HepG2 (cell line): ENCODE results near the gene NPHP4. TPM values are rescaled to one million over a fixed set of nuclear protein-coding genes. Genes with fewer than 3 reads are reported as not detected.

Experiments
- GLMP ChIP-seq: sonication (generic); formaldehyde crosslinking; IDR thresholded peaks from 2 replicates; pipeline ENCODE4 v1.9.0; 2021; ENCODE audit warnings: missing genetic modification reagents, mild to moderate bottlenecking, borderline replicate concordance
- HMG20A ChIP-seq: IDR thresholded peaks from 2 replicates; pipeline ENCODE4 v1.6.1; 2016; ENCODE audit warnings: borderline replicate concordance
- NFAT5 ChIP-seq: sonication (generic); formaldehyde crosslinking; IDR thresholded peaks from 2 replicates; pipeline ENCODE4 v1.4.0; 2020; ENCODE audit warnings: missing genetic modification reagents
- PLSCR1 ChIP-seq: sonication (generic); formaldehyde crosslinking; IDR thresholded peaks from 2 replicates; pipeline ENCODE4 v1.5.0; 2020; ENCODE audit warnings: missing genetic modification reagents, mild to moderate bottlenecking, borderline replicate concordance
- THAP11 ChIP-seq: IDR thresholded peaks from 2 replicates; pipeline ENCODE4 v1.6.1; 2016; ENCODE audit warnings: missing biosample characterization, missing genetic modification reagents
- TIGD3 ChIP-seq: sonication (generic); formaldehyde crosslinking; IDR thresholded peaks from 2 replicates; pipeline ENCODE4 v1.5.1; 2020; ENCODE audit warnings: mild to moderate bottlenecking, missing genetic modification reagents, borderline replicate concordance
- ZNF317 ChIP-seq: sonication (generic); formaldehyde crosslinking; IDR thresholded peaks from 2 replicates; pipeline ENCODE4 v1.5.0; 2020; ENCODE audit warnings: mild to moderate bottlenecking, missing genetic modification reagents
- ZNF609 ChIP-seq: sonication (generic); formaldehyde crosslinking; IDR thresholded peaks from 2 replicates; pipeline ENCODE4 v1.4.0; 2020; ENCODE audit warnings: mild to moderate bottlenecking, missing genetic modification reagents, borderline replicate concordance
- ZNF616 ChIP-seq: sonication (generic); formaldehyde crosslinking; IDR thresholded peaks from 2 replicates; pipeline ENCODE4 v1.5.0; 2020; ENCODE audit warnings: low read depth, mild to moderate bottlenecking, missing genetic modification reagents
- ZNF776 ChIP-seq: sonication (generic); formaldehyde crosslinking; IDR thresholded peaks from 2 replicates; pipeline ENCODE4 v1.4.0; 2020; ENCODE audit warnings: mild to moderate bottlenecking, missing genetic modification reagents
- ZXDC ChIP-seq: sonication (generic); formaldehyde crosslinking; IDR thresholded peaks from 2 replicates; pipeline ENCODE4 v1.5.0; 2020; ENCODE audit warnings: mild to moderate bottlenecking, missing genetic modification reagents
- polyA plus RNA-seq, 8 experiments: library from polyadenylated mRNA; depleted of rRNA in 3 of 8; stranded (reverse) in 7 of 8; unstranded in 1 of 8; fragments of >200 nt; fragmentation: Illumina TruSeq in 4 of 8; extraction: Trizol in 4 of 8; gene quantifications; 2 replicates each; pipeline versions ENCODE4 v1.2.1 to v1.2.3, GENCODE V29; 2011 to 2016; ENCODE audit warnings: low read depth in 4 of 8, missing spikeins in 1 of 8, mixed read lengths in 1 of 8; ENCODE audit not compliant: insufficient read depth in 1 of 8
- total RNA-seq, 5 experiments: library from RNA; depleted of rRNA; stranded (reverse); fragments of >200 nt; fragmentation: Illumina TruSeq; extraction: Trizol; gene quantifications; 2 replicates each; pipeline ENCODE4 v1.2.3, GENCODE V29; 2016; ENCODE audit warnings: low read depth in 1 of 5

Gene NPHP4
- total and polyA plus RNA-seq, 2 of the 13 experiments (the other 11 are each of a cell fraction or from before 2014, with no cell fraction given), result 4.4 to 6.8 TPM

GRCh38 chr1:6026095-6026809 lies 34.0 kb upstream of the NPHP4 start (continued):
- TF ChIP-seq PLSCR1, result no peak
- TF ChIP-seq NFAT5 (CRISPR knock-in tag), result peak; percentile 85
- peak; percentile 66 for TF ChIP-seq THAP11 (CRISPR knock-in tag)
- TF ChIP-seq TIGD3 (CRISPR knock-in tag), result no peak
- no peak for TF ChIP-seq GLMP (CRISPR knock-in tag)
- TF ChIP-seq ZNF317 (CRISPR knock-in tag), result no peak; the same call in 1 of the 2 replicates
- TF ChIP-seq ZNF776 (CRISPR knock-in tag), result no peak; the same call in 1 of the 2 replicates
- no peak; the same call in 1 of the 2 replicates for TF ChIP-seq ZNF609
- TF ChIP-seq HMG20A, result no peak
- no peak for TF ChIP-seq ZXDC (CRISPR knock-in tag)
- TF ChIP-seq ZNF616, result no peak
